Measurements from ENCODE around the gene OSBPL6. TPM values are rescaled to one million over a fixed set of nuclear protein-coding genes. Genes with fewer than 3 reads are reported as not detected.

Gene OSBPL6
- total RNA-seq, 4 donors from 2014 or later, result 1.8 to 6.1 (median 3.4) TPM

DNA sequence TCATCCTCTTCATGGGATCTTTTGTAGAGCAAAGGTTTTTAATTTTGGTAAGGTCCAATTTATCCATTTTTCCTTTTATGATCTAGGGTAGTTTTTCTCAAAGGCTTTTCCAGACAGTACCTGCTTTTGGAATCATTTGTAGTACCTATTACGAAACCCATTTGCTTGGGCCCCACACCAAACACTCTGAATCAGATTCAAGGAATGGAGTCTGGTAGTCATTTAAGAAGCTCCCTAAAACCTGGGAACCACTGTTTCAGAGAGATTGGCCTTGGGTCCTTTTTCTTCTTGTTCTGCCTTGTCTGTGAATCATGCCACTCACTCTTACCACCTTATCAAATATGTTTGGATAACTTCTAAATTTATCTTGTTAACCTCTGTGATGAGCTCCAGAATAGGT is 40.3 kb downstream of the OSBPL6 start:
- Histone ChIP-seq H3K27ac (no peak overlapping the region), H3K27me3 (no peaks in the 10 kb centered on the region), H3K36me3 (no peaks in the 10 kb centered on the region), H3K4me1 (peaks cover 0 to 4% (median 0%) of the 10 kb centered on the region in 3 donors), H3K9me3 (no peaks in the 10 kb centered on the region), H3K4me3 (no peak overlapping the region)
- 57 to 58% methylated on average over 1 of the region's 1 CpG for WGBS, 2 donors
- TF ChIP-seq, protein P1, sequence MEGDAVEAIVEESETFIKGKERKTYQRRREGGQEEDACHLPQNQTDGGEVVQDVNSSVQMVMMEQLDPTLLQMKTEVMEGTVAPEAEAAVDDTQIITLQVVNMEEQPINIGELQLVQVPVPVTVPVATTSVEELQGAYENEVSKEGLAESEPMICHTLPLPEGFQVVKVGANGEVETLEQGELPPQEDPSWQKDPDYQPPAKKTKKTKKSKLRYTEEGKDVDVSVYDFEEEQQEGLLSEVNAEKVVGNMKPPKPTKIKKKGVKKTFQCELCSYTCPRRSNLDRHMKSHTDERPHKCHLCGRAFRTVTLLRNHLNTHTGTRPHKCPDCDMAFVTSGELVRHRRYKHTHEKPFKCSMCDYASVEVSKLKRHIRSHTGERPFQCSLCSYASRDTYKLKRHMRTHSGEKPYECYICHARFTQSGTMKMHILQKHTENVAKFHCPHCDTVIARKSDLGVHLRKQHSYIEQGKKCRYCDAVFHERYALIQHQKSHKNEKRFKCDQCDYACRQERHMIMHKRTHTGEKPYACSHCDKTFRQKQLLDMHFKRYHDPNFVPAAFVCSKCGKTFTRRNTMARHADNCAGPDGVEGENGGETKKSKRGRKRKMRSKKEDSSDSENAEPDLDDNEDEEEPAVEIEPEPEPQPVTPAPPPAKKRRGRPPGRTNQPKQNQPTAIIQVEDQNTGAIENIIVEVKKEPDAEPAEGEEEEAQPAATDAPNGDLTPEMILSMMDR (IDR thresholded peaks at IDR 0.05), result no peak
- TF ChIP-seq POLR2A (IDR thresholded peaks at IDR 0.05), result no peak
- intact Hi-C loops (cut with DNase I), result no loop called here
- DNase-seq, result no peak

DNA sequence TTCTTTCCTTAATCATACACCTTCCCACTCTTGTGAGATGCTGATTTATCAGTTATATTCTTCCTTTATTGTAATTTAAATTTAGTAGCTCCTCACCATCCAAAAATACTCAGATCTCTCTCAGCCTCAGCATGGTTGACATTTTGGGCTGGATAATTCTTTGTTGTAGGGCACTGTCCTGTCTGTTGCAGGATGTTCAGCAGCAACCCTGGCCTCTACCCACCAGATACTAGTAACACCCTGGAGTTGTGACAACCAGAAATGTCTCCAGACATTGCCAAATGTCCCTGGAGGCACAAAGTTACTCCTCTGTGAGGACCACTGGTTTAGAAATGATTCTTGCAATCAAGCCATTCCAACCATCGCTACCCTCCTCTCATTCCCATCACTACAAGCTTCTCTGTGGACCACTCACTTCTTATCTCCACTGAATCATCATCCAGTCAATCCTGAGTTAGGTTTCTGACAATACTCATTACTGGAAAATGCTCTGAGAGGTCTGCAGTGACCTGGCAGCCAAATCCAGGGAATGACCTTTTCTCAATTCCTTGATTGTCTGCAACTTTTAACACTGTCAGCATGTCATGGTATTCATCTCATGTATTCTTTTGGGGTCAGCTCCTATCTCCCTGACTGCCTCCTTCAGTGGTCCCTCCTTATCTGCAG is 43.3 kb downstream of the OSBPL6 start:
- 87 to 95% methylated on average over 1 of the region's 1 CpG for WGBS, 2 donors
- H3K9me3 ChIP-seq, result no peaks in the 10 kb centered on the region
- no peak for TF ChIP-seq POLR2A (IDR thresholded peaks at IDR 0.05)
- TF ChIP-seq, protein P1 (IDR thresholded peaks at IDR 0.05), result no peak
- intact Hi-C loops (cut with DNase I), result no loop called here
- no peak for DNase-seq
- no peak overlapping the region for H3K4me3 ChIP-seq
- no peak overlapping the region for H3K27ac ChIP-seq
- H3K27me3 ChIP-seq, result no peaks in the 10 kb centered on the region
- H3K36me3 ChIP-seq, result no peaks in the 10 kb centered on the region
- H3K4me1 ChIP-seq, result peaks cover 0 to 12% (median 0%) of the 10 kb centered on the region in 3 donors

DNA sequence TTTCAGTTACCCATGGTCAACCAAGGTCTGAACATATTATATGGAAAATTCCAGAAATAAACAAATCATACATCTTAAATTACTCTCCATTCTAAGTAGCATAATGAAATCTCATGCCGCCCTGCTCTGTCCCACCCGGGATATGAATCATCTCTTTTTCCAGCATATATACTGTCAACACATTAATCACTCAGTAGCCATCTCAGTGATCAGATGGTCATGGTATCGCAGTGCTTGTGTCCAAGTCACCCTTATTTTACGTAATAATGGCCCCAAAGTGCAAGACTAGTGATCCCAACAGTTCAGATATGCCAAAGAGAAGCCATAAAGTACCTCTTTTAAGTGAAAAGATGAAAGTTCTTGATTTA is 43.8 kb downstream of the OSBPL6 start:
- Histone ChIP-seq H3K36me3 (no peaks in the 10 kb centered on the region), H3K27me3 (no peaks in the 10 kb centered on the region), H3K4me3 (no peak overlapping the region), H3K4me1 (peaks cover 0 to 14% (median 0%) of the 10 kb centered on the region in 3 donors), H3K9me3 (no peaks in the 10 kb centered on the region), H3K27ac (no peak overlapping the region)
- intact Hi-C loops (cut with DNase I), result no loop called here
- DNase-seq, result no peak
- TF ChIP-seq, protein P1 (IDR thresholded peaks at IDR 0.05), result no peak
- no peak for TF ChIP-seq POLR2A (IDR thresholded peaks at IDR 0.05)
- 59 to 92% methylated on average over 4 of the region's 4 CpGs for WGBS, 2 donors

DNA sequence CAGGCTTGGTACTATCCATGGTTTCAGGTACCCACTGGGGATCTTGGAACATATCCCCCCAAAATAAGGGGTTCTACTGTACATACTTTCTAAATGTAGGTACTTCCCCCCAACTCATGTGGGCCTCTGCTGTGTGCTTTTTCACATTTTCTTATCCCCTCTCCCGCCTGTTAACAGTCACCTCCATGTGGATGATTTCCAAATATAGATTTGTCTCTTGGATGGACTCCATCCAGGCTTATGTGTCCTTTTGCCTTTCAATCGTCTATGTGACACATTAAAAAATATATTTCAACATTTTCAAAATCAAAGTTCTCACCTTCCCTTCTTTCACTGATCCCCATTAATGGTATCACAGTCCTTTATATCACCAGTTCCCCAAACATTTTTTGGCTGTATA is 44.4 kb downstream of the OSBPL6 start:
- Histone ChIP-seq H3K9me3 (no peaks in the 10 kb centered on the region), H3K4me3 (no peak overlapping the region), H3K4me1 (peaks cover 0 to 20% (median 0%) of the 10 kb centered on the region in 3 donors), H3K27ac (no peak overlapping the region), H3K27me3 (no peaks in the 10 kb centered on the region), H3K36me3 (no peaks in the 10 kb centered on the region)
- TF ChIP-seq, protein P1 (IDR thresholded peaks at IDR 0.05), result no peak
- DNase-seq, result no peak
- intact Hi-C loops (cut with DNase I), result no loop called here
- 66 to 81% methylated on average over 2 of the region's 2 CpGs for WGBS, 2 donors

DNA sequence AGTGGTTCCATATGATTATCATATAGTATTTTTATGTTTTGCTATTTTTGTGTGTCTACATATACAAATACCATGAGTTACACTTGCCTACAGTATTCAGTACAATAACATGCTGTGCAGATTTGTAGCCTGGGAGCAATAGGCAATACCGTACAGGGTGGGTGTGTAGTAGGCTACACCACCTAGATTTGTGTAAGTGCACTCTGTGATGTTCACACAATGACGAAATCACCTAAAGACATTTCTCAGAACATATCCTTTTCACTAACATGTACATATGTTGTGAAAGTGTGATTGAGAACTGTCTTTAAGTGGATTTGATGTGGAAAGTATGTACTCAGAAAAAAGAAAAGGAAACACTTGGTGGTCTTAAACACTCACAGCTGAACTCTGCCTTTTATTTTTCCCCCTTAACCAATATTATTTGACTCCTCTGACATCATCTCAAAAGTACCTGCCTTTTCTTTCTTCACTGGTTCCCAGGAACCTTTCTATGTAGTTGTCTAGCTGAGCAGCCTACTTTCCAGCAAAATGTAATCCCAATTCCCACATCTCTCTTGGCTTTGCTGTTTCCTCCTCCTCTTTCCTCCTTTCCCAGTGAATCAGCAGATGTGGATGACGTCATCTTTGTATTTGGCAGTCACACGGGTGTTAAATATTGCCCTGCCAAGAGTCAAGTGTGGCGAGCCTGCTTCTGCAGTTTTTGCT is 47.7 kb downstream of the OSBPL6 start:
- no peak for DNase-seq
- Histone ChIP-seq H3K27ac (no peak overlapping the region), H3K4me1 (peaks cover 0 to 22% (median 0%) of the 10 kb centered on the region in 3 donors)

More for the DNA sequence above, 47.7 kb downstream of the OSBPL6 start:
- Histone ChIP-seq H3K36me3 (no peaks in the 10 kb centered on the region), H3K27me3 (no peaks in the 10 kb centered on the region), H3K4me3 (no peak overlapping the region), H3K9me3 (no peaks in the 10 kb centered on the region)
- intact Hi-C loops (cut with DNase I), result no loop called here
- WGBS, 2 donors, result 29 to 33% methylated on average over 5 of the region's 5 CpGs
- no peak for TF ChIP-seq POLR2A (IDR thresholded peaks at IDR 0.05)
- TF ChIP-seq, protein P1 (IDR thresholded peaks at IDR 0.05), result no peak

Data from esophagus squamous epithelium (tissue), 5 donors.